ENCODE data around the gene MSANTD4. TPM values are rescaled to one million over a fixed set of nuclear protein-coding genes. Genes with fewer than 3 reads are reported as not detected.

The MSANTD4 gene
- total RNA-seq, 2 experiments from 2014 or later = 21.0 to 26.4 TPM

DNA sequence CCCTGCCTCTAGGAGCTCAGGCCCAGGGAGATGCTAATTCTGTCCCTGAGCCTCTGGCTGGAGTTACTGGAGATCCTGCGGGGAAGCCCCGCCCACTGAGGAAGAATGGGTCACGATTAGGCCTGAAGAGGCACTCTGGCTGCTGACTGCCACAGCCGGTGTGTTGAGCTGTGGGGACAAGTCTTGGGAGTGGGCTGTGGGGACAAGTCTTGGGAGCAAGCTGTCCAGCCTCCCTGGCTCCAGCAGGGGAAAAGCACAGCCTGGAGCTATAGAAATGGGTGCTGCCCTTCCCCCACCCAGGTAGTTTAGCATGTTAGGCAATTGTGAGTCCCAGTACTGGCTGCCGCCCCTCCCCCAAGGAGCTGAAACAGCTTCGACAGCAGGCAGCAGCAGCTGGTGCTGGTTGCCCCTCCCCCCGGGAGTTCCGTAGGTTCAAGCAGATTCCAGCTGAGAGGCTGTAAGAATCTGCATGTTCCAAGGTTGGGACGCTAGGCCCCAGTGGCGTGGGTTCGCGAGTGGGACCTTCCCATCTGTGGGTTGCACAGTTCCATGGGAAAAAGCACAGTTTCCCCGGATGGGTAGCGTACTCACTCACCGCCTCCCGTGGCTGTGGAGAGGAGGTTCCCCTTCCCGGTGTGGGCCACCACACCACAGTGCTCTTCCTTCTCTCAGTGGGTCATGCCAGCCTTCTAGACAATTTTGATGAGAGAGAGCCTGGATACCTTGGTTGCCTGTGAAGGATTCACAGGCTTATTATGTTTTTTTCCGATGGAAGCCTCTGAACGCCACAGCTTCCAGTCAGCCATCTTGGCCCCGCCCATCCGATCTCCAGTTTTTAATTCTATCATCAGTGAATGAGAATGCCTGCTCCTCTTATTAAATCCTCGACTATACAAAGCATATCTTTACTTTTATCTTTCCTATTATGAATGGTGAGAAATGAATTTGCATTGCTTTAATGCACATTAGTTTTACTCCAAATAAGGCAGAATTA is 61.5 kb downstream of the MSANTD4 start:
- no peak overlapping the region for H3K27ac ChIP-seq (ENCODE audit: low read depth, low read length, poor library complexity, severe bottlenecking)
- no peaks in the 10 kb centered on the region for H3K4me1 ChIP-seq (ENCODE audit: insufficient read depth, low read length, poor library complexity, severe bottlenecking)
- H3K4me3 ChIP-seq (ENCODE audit: low read depth, low read length, poor library complexity, severe bottlenecking) = no peak overlapping the region
- H2AFZ ChIP-seq (ENCODE audit: low read length) = no peak overlapping the region
- BruUV-seq (replicated peaks) = no TSS peak
- no peaks in the 10 kb centered on the region for H3K9me3 ChIP-seq (ENCODE audit: low read length)
- no peaks in the 10 kb centered on the region for H3K36me3 ChIP-seq (ENCODE audit: insufficient read depth, low read length)
- no peaks in the 10 kb centered on the region for H4K20me1 ChIP-seq (ENCODE audit: insufficient read depth, low read length)
- H3K4me2 ChIP-seq (ENCODE audit: low read length) = no peak overlapping the region
- DNase-seq (ENCODE audit: low spot score) = no peak
- ChIA-PET POLR2A (no interaction called here), CTCF (ENCODE audit: unreplicated experiment) (no interaction called here)
- no peaks in the 10 kb centered on the region for H3K79me2 ChIP-seq (ENCODE audit: insufficient read depth, low read depth, low read length)
- no peaks in the 10 kb centered on the region for H3K9me2 ChIP-seq (ENCODE audit: insufficient read depth, low read length)
- intact Hi-C loops (cut with micrococcal nuclease; ENCODE audit: unreplicated experiment) = no loop called here
- TF ChIP-seq, protein P1, sequence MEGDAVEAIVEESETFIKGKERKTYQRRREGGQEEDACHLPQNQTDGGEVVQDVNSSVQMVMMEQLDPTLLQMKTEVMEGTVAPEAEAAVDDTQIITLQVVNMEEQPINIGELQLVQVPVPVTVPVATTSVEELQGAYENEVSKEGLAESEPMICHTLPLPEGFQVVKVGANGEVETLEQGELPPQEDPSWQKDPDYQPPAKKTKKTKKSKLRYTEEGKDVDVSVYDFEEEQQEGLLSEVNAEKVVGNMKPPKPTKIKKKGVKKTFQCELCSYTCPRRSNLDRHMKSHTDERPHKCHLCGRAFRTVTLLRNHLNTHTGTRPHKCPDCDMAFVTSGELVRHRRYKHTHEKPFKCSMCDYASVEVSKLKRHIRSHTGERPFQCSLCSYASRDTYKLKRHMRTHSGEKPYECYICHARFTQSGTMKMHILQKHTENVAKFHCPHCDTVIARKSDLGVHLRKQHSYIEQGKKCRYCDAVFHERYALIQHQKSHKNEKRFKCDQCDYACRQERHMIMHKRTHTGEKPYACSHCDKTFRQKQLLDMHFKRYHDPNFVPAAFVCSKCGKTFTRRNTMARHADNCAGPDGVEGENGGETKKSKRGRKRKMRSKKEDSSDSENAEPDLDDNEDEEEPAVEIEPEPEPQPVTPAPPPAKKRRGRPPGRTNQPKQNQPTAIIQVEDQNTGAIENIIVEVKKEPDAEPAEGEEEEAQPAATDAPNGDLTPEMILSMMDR (conservative IDR thresholded peaks at IDR 0.05; ENCODE audit: low read length) = no peak
- TF ChIP-seq EZH2phosphoT487 (IDR thresholded peaks at IDR 0.05; ENCODE audit: borderline replicate concordance, low read depth, low read length) = no peak

Small RNA genes lying within 50 kb of the gene (small RNA-seq; reads per million reads assigned to genes)
- not detected for gene RNU6-277P

Other genes with a start within 250 kb of the MSANTD4 start
- gene KBTBD3, start 55.1 kb upstream of the MSANTD4 start, total RNA-seq (2014; rRNA removed; shearing (Covaris generic)) = 6.4 and 10.3 TPM in 2 replicates
- gene KBTBD3, start 55.1 kb upstream of the MSANTD4 start, total RNA-seq (2022) = 6.0 and 6.5 TPM in 2 replicates
- 42.1 and 51.1 TPM in 2 replicates for gene AASDHPPT, start 55.4 kb upstream of the MSANTD4 start, total RNA-seq (2014; rRNA removed; shearing (Covaris generic))
- gene AASDHPPT, start 55.4 kb upstream of the MSANTD4 start, total RNA-seq (2022) = 44.8 and 49.5 TPM in 2 replicates